ENCODE data around the gene CLEC16A. TPM values are rescaled to one million over a fixed set of nuclear protein-coding genes. Genes with fewer than 3 reads are reported as not detected.

Gene CLEC16A
- total RNA-seq, 1 donor from 2014 or later: 14.6 TPM

GRCh38 chr16:11117576-11118211 is 173.3 kb downstream of the CLEC16A start:
- no peak overlapping the region for H3K4me3 ChIP-seq (ENCODE audit: low read length in 3 of 3)
- peaks cover 0 to 15% (median 0%) of the 10 kb centered on the region in 3 donors for H3K4me1 ChIP-seq (ENCODE audit: control insufficient read depth in 3 of 3, insufficient read depth in 3 of 3, low read length in 3 of 3)
- H3K36me3 ChIP-seq (ENCODE audit: control insufficient read depth in 3 of 3, insufficient read depth in 3 of 3, low read length in 3 of 3): peaks cover 6 to 9% (median 6%) of the 10 kb centered on the region in 3 donors
- no peaks in the 10 kb centered on the region for H3K27me3 ChIP-seq (ENCODE audit: control insufficient read depth in 3 of 3, insufficient read depth in 3 of 3, low read length in 3 of 3)
- no peak overlapping the region for H3K27ac ChIP-seq (ENCODE audit: low read depth, low read length)
- H3K9ac ChIP-seq (ENCODE audit: low read depth in 1 of 3, low read length in 3 of 3): no peak overlapping the region
- H3K9me3 ChIP-seq (ENCODE audit: control insufficient read depth in 3 of 3, low read length in 3 of 3): no peaks in the 10 kb centered on the region

DNA sequence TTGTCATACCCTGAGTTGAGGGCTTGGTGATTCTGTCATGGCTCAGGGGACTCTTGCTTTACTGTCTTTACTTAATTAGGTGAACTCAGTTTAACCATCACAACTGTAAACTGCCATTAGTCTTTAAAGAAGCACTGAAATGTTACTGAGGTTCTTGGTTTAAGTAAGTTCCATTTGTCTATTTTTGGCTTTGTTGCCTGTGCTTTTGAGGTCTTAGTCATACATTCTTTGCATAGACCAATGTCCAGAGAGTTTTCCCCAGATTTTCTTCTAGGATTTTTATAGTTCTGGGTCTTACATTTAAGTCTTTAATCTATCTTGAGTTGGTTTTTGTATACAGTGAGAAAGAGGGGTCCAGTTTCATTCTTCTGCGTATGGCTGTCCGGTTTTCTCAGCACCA is 174.1 kb downstream of the CLEC16A start:
- Histone ChIP-seq H3K9me3 (ENCODE audit: control insufficient read depth in 3 of 3, low read length in 3 of 3) (no peaks in the 10 kb centered on the region), H3K27ac (ENCODE audit: low read depth, low read length) (no peak overlapping the region), H3K9ac (ENCODE audit: low read depth in 1 of 3, low read length in 3 of 3) (no peak overlapping the region), H3K27me3 (ENCODE audit: control insufficient read depth in 3 of 3, insufficient read depth in 3 of 3, low read length in 3 of 3) (no peaks in the 10 kb centered on the region), H3K4me1 (ENCODE audit: control insufficient read depth in 3 of 3, insufficient read depth in 3 of 3, low read length in 3 of 3) (peaks cover 0 to 15% (median 0%) of the 10 kb centered on the region in 3 donors), H3K4me3 (ENCODE audit: low read length in 3 of 3) (no peak overlapping the region), H3K36me3 (ENCODE audit: control insufficient read depth in 3 of 3, insufficient read depth in 3 of 3, low read length in 3 of 3) (peaks cover 6 to 12% (median 10%) of the 10 kb centered on the region in 3 donors)

GRCh38 chr16:11121083-11121608 is 176.8 kb downstream of the CLEC16A start:
- Histone ChIP-seq H3K27me3 (ENCODE audit: control insufficient read depth in 3 of 3, insufficient read depth in 3 of 3, low read length in 3 of 3) (no peaks in the 10 kb centered on the region), H3K27ac (ENCODE audit: low read depth, low read length) (no peak overlapping the region), H3K4me3 (ENCODE audit: low read length in 3 of 3) (no peak overlapping the region), H3K36me3 (ENCODE audit: control insufficient read depth in 3 of 3, insufficient read depth in 3 of 3, low read length in 3 of 3) (peaks cover 18 to 28% (median 26%) of the 10 kb centered on the region in 3 donors), H3K4me1 (ENCODE audit: control insufficient read depth in 3 of 3, insufficient read depth in 3 of 3, low read length in 3 of 3) (peaks cover 0 to 12% (median 0%) of the 10 kb centered on the region in 3 donors), H3K9me3 (ENCODE audit: control insufficient read depth in 3 of 3, low read length in 3 of 3) (no peaks in the 10 kb centered on the region), H3K9ac (ENCODE audit: low read depth in 1 of 3, low read length in 3 of 3) (no peak overlapping the region)

DNA sequence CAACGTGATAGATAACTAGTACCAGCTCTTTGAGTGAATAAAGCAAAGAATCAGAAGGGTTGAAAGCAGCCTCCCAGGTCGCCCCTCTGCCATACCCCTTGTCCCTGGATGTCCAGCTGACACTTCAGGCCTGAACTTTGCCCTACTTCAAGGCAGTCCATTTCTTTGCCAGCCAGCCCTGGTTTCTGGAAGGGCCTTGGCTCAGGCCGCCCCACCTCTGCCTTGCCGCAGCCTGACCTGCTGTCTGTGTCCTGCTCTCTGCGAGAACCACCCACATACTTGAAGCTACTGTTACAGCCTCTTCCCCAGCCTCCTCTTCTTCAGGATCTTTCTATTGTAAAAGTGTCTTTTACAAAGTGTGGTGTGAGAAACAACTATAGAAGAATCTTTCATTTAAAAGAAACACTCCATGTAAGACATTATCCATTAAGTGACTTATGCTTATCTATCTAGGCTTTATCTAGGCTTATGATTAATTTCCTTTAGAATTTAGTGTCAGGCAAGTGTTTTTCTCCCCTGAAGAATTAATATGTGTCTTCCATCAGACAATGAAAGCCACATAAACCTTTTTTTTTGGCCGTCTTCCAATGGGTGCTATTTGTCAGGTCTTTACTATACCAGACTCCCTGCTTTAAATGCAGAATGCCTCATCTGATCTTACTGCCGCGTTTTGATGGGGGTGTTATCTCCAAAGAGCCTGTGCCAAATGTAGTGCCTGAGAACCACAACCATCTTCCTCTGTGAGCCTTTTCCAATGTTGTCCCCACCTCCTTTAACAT is 177.7 kb downstream of the CLEC16A start:
- Histone ChIP-seq H3K27ac (ENCODE audit: low read depth, low read length) (no peak overlapping the region), H3K36me3 (ENCODE audit: control insufficient read depth in 3 of 3, insufficient read depth in 3 of 3, low read length in 3 of 3) (peaks cover 18 to 33% (median 29%) of the 10 kb centered on the region in 3 donors)

DNA sequence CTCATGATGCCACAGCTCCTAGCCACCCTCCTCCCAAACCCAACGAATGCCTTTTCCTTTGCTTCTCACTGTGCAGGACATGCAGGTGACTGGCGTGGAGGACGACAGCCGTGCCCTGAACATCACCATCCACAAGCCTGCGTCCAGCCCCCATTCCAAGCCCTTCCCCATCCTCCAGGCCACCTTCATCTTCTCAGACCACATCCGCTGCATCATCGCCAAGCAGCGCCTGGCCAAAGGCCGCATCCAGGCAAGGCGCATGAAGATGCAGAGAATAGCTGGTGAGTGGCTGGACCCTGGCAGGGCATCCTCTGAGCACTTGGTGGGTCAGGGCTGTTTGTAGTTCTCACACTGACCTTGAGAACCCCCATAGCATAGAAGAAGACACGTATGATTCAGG is 179.3 kb downstream of the CLEC16A start:
- no peaks in the 10 kb centered on the region for H3K27me3 ChIP-seq (ENCODE audit: control insufficient read depth in 3 of 3, insufficient read depth in 3 of 3, low read length in 3 of 3)
- no peak overlapping the region for H3K9ac ChIP-seq (ENCODE audit: low read depth in 1 of 3, low read length in 3 of 3)
- no peak overlapping the region for H3K4me3 ChIP-seq (ENCODE audit: low read length in 3 of 3)
- H3K36me3 ChIP-seq (ENCODE audit: control insufficient read depth in 3 of 3, insufficient read depth in 3 of 3, low read length in 3 of 3): peaks cover 18 to 33% (median 29%) of the 10 kb centered on the region in 3 donors
- H3K4me1 ChIP-seq (ENCODE audit: control insufficient read depth in 3 of 3, insufficient read depth in 3 of 3, low read length in 3 of 3): peaks cover 5 to 17% (median 7%) of the 10 kb centered on the region in 3 donors
- no peak overlapping the region for H3K27ac ChIP-seq (ENCODE audit: low read depth, low read length)
- no peaks in the 10 kb centered on the region for H3K9me3 ChIP-seq (ENCODE audit: control insufficient read depth in 3 of 3, low read length in 3 of 3)

More for the DNA sequence above, 177.7 kb downstream of the CLEC16A start:
- H3K4me3 ChIP-seq (ENCODE audit: low read length in 3 of 3): no peak overlapping the region
- no peaks in the 10 kb centered on the region for H3K27me3 ChIP-seq (ENCODE audit: control insufficient read depth in 3 of 3, insufficient read depth in 3 of 3, low read length in 3 of 3)
- H3K9ac ChIP-seq (ENCODE audit: low read depth in 1 of 3, low read length in 3 of 3): peak overlapping the region in 1 of 3 donors; percentile 3
- no peaks in the 10 kb centered on the region for H3K9me3 ChIP-seq (ENCODE audit: control insufficient read depth in 3 of 3, low read length in 3 of 3)
- peaks cover 0 to 12% (median 0%) of the 10 kb centered on the region in 3 donors for H3K4me1 ChIP-seq (ENCODE audit: control insufficient read depth in 3 of 3, insufficient read depth in 3 of 3, low read length in 3 of 3)

GRCh38 chr16:11125936-11126335 is 181.6 kb downstream of the CLEC16A start:
- Histone ChIP-seq H3K27me3 (ENCODE audit: control insufficient read depth in 3 of 3, insufficient read depth in 3 of 3, low read length in 3 of 3) (no peaks in the 10 kb centered on the region), H3K9me3 (ENCODE audit: control insufficient read depth in 3 of 3, low read length in 3 of 3) (no peaks in the 10 kb centered on the region), H3K4me3 (ENCODE audit: low read length in 3 of 3) (no peak overlapping the region), H3K4me1 (ENCODE audit: control insufficient read depth in 3 of 3, insufficient read depth in 3 of 3, low read length in 3 of 3) (peaks cover 6 to 19% (median 8%) of the 10 kb centered on the region in 3 donors), H3K9ac (ENCODE audit: low read depth in 1 of 3, low read length in 3 of 3) (no peak overlapping the region), H3K36me3 (ENCODE audit: control insufficient read depth in 3 of 3, insufficient read depth in 3 of 3, low read length in 3 of 3) (peaks cover 16 to 33% (median 26%) of the 10 kb centered on the region in 3 donors), H3K27ac (ENCODE audit: low read depth, low read length) (no peak overlapping the region)

DNA sequence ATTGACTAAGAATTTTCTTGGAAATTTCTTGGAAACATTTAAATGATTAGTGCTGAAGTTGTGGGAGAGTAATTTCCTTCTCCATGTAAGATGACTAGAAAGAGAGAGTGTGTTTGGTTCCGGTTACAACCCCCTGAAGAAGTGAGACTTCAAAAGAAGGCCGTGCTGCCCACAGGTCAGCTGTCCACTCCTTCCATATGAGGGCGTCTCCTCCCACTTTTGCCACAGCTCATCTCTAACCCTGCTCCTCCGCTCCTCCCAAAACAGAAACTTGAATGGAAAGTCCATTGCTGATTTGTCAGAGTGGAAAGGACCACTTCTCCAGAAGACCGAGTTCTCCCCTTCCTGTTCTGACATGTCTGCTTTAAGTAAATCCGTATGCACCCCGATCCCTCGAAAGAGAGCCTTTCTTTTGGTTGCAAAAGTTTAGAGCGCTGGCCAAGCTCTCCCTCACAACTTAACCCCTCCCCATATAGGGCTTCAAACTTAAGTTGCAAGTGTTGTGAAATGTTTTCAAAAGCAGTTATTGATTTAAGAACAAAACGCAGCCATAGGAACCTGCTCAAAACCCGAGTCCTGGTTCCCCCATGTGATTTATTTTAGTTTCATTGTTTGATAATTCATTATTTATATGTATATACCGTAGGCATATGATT is 182.2 kb downstream of the CLEC16A start:
- peaks cover 12 to 30% (median 23%) of the 10 kb centered on the region in 3 donors for H3K36me3 ChIP-seq (ENCODE audit: control insufficient read depth in 3 of 3, insufficient read depth in 3 of 3, low read length in 3 of 3)
- no peak overlapping the region for H3K27ac ChIP-seq (ENCODE audit: low read depth, low read length)
- H3K9me3 ChIP-seq (ENCODE audit: control insufficient read depth in 3 of 3, low read length in 3 of 3): no peaks in the 10 kb centered on the region
- H3K27me3 ChIP-seq (ENCODE audit: control insufficient read depth in 3 of 3, insufficient read depth in 3 of 3, low read length in 3 of 3): no peaks in the 10 kb centered on the region
- no peak overlapping the region for H3K9ac ChIP-seq (ENCODE audit: low read depth in 1 of 3, low read length in 3 of 3)
- no peak overlapping the region for H3K4me3 ChIP-seq (ENCODE audit: low read length in 3 of 3)
- peaks cover 6 to 22% (median 8%) of the 10 kb centered on the region in 3 donors for H3K4me1 ChIP-seq (ENCODE audit: control insufficient read depth in 3 of 3, insufficient read depth in 3 of 3, low read length in 3 of 3)

DNA sequence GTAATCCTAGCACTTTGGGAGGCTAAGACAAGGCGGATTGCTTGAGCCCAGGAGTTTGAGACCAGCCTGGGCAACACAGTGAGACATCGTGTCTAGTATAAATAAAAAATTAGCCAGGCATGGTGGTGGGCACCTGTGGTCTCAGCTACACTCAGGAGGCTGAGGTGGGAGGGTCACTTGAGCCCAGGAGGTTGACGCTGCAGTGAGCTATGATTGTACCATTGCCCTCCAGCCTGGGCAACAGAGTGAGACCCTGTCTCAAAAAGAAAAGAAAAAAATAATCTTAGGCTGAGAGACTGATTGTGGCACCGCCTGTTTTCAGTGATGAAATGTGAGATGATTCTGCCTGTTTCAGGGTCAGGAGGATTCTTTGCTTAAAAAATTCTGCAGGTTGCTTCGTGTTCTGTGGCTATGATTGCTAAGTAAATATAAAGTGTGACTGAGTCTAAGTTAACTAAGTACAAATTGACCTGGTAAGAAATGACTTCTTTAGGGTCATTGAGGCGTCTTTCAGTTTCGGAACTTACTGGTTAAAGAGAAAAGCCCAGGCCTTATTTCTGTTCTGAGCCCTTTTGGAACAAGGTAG is 183.3 kb downstream of the CLEC16A start:
- Histone ChIP-seq H3K36me3 (ENCODE audit: control insufficient read depth in 3 of 3, insufficient read depth in 3 of 3, low read length in 3 of 3) (peaks cover 12 to 30% (median 23%) of the 10 kb centered on the region in 3 donors), H3K9me3 (ENCODE audit: control insufficient read depth in 3 of 3, low read length in 3 of 3) (no peaks in the 10 kb centered on the region), H3K4me1 (ENCODE audit: control insufficient read depth in 3 of 3, insufficient read depth in 3 of 3, low read length in 3 of 3) (peaks cover 12 to 21% (median 14%) of the 10 kb centered on the region in 3 donors), H3K4me3 (ENCODE audit: low read length in 3 of 3) (no peak overlapping the region), H3K27me3 (ENCODE audit: control insufficient read depth in 3 of 3, insufficient read depth in 3 of 3, low read length in 3 of 3) (no peaks in the 10 kb centered on the region), H3K27ac (ENCODE audit: low read depth, low read length) (no peak overlapping the region), H3K9ac (ENCODE audit: low read depth in 1 of 3, low read length in 3 of 3) (no peak overlapping the region)

DNA sequence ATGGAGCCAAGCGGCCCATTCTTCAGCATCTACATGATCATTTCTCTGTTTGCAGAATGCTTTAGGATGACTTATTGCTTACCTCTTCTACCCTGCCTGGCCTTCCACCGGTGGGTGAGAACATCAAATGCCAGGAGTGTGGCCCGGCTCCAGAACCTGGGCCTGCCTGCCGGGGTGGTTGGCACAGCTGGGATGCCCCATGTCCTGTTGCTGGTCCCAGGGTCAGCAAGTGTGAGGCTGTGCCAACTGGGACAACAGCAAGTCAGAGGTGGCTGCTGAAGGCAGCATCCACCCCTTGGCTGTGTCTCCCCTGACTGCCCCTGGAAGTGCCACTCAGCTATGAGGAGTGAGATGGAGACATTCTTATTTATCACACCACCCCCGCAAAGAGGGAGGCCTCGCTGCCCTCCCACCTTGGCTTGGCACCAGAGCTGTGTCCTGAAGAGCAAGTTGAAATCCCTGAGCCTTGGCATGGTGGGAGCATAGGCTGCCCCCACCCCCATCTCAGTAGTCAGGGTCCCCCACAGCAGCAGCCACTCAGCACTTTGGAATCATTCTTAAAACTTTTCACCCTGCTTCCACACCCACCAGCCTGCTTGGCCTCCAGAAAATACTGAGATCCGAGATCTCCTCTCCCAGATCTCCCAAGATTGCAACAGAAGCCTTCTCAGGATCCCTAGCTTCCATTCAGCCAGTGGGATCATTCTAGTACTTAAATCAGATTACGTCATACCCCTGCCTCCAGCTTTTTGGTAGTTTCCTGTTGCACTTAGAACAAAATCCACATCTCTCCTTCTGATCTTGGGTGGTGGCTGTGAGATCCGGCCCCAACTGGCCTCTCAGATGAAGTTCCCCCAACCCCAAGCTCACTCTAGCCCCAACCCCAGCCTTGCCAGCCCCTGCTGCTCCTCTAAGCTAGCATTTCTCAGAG is 184.1 kb downstream of the CLEC16A start:
- peak overlapping the region in 1 of 3 donors; percentile 17 for H3K9ac ChIP-seq (ENCODE audit: low read depth in 1 of 3, low read length in 3 of 3)
- H3K36me3 ChIP-seq (ENCODE audit: control insufficient read depth in 3 of 3, insufficient read depth in 3 of 3, low read length in 3 of 3): peaks cover 11 to 29% (median 17%) of the 10 kb centered on the region in 3 donors
- H3K27me3 ChIP-seq (ENCODE audit: control insufficient read depth in 3 of 3, insufficient read depth in 3 of 3, low read length in 3 of 3): no peaks in the 10 kb centered on the region
- H3K4me3 ChIP-seq (ENCODE audit: low read length in 3 of 3): no peak overlapping the region
- peaks cover 19 to 29% (median 22%) of the 10 kb centered on the region in 3 donors for H3K4me1 ChIP-seq (ENCODE audit: control insufficient read depth in 3 of 3, insufficient read depth in 3 of 3, low read length in 3 of 3)
- no peak overlapping the region for H3K27ac ChIP-seq (ENCODE audit: low read depth, low read length)
- H3K9me3 ChIP-seq (ENCODE audit: control insufficient read depth in 3 of 3, low read length in 3 of 3): no peaks in the 10 kb centered on the region

Measured in skeletal muscle tissue (tissue), 4 donors.